Measurements from ENCODE around the gene PPP1R12B.
"Not testable (repeated sequence)": the region's sequence is repeated elsewhere in the genome, so short reads cannot be mapped to it uniquely, and the experiment has no call there.

GRCh38 chr1:202460143-202460495, 111.6 kb downstream of the PPP1R12B start:
- not testable (repeated sequence) for TF ChIP-seq POLR2AphosphoS5, POLR2A (IDR thresholded peaks at IDR 0.05; ENCODE audit: low read depth, low read length)

All from GM12892 (cell line).